ENCODE results near the gene PPFIBP1.
"Not testable (repeated sequence)": the region's sequence is repeated elsewhere in the genome, so short reads cannot be mapped to it uniquely, and the experiment has no call there.

DNA sequence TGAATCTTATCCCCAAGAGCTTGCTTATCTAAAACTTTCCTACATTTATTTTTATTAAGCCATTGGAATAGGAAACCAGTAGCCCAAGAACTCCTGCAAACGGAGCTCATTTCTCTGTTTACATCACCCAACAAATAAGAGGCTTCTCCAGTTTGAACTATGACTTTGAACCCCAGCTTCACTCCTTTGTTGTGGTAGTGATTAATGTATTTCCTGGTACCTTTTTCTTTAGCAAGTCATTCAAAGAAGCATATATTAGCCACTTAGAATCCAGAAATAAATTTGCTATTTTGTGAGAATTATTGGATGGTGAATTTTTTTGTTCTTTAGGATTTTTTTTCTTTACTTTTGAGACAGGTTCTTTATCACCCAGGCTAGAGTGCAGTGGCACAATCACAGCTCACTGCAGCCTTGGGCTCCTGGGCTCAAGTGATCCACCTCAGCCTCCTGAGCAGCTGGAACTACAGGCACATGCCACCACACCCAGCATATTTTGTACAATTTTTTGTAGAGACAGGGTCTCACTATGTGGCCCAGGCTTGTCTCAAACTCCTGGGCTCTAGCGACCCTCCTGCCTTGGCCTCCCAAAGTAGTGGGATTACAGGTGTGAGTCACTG is 104.0 kb downstream of the PPFIBP1 start:
- not testable (repeated sequence) for TF ChIP-seq MXI1 (IDR thresholded peaks at IDR 0.05; ENCODE audit: borderline replicate concordance, low read depth, low read length); ZSCAN31 (CRISPR knock-in tag; IDR thresholded peaks at IDR 0.05; ENCODE audit: low read depth); SNAPC4 (CRISPR knock-in tag; IDR thresholded peaks at IDR 0.05); CTCF (CRISPR knock-in tag; IDR thresholded peaks at IDR 0.05)
